Measurements from ENCODE around the gene C1orf185. TPM values are rescaled to one million over a fixed set of nuclear protein-coding genes. Genes with fewer than 3 reads are reported as not detected.
A peak's percentile ranks its signal among the peaks of the same experiment; 100 is the strongest.
"Not testable (repeated sequence)": the region's sequence is repeated elsewhere in the genome, so short reads cannot be mapped to it uniquely, and the experiment has no call there.

The C1orf185 gene
- total RNA-seq, 1 donor, result not detected

DNA sequence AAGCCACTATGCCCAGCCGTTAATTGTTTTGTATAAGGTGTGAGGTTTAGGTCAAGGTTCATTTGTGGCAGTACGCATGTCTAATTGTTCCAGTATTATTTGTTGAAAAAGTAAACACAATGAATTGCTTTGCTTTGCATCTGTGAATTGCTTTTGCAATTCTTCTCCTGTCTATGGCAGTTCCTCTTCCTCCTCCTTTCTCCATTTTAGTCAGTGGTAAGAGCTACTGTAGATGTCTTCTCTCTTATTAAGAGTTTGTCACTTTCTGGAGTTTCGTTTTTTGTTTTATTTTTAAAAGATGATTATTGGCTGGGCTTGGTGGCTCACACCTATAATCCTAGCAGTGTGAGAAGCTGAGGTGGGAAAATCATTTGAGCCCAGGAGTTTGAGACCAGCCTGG, 29.2 kb downstream of the C1orf185 start:
- Histone ChIP-seq H3K4me3 (ENCODE audit: insufficient read depth, low read length) (no peak overlapping the region), H3K27ac (ENCODE audit: low read depth, low read length) (no peak overlapping the region), H3K4me2 (ENCODE audit: insufficient read depth, low read length) (no peak overlapping the region), H3K36me3 (ENCODE audit: insufficient read depth, low read length) (no peaks in the 10 kb centered on the region), H3K79me2 (ENCODE audit: insufficient read depth, low read length) (no peaks in the 10 kb centered on the region), H3K9me3 (ENCODE audit: low read depth, low read length) (no peaks in the 10 kb centered on the region), H3K4me1 (ENCODE audit: insufficient read depth, low read length) (no peaks in the 10 kb centered on the region), H4K20me1 (ENCODE audit: insufficient read depth, low read length) (no peaks in the 10 kb centered on the region), H3K27me3 (ENCODE audit: insufficient read depth, low read length) (no peaks in the 10 kb centered on the region), H2AFZ (ENCODE audit: low read length) (no peak overlapping the region)
- TF ChIP-seq, protein P1, sequence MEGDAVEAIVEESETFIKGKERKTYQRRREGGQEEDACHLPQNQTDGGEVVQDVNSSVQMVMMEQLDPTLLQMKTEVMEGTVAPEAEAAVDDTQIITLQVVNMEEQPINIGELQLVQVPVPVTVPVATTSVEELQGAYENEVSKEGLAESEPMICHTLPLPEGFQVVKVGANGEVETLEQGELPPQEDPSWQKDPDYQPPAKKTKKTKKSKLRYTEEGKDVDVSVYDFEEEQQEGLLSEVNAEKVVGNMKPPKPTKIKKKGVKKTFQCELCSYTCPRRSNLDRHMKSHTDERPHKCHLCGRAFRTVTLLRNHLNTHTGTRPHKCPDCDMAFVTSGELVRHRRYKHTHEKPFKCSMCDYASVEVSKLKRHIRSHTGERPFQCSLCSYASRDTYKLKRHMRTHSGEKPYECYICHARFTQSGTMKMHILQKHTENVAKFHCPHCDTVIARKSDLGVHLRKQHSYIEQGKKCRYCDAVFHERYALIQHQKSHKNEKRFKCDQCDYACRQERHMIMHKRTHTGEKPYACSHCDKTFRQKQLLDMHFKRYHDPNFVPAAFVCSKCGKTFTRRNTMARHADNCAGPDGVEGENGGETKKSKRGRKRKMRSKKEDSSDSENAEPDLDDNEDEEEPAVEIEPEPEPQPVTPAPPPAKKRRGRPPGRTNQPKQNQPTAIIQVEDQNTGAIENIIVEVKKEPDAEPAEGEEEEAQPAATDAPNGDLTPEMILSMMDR (IDR thresholded peaks at IDR 0.05; ENCODE audit: extremely low read depth, low read depth, low read length), result no peak
- DNase-seq (ENCODE audit: insufficient read length, low spot score, missing footprints), result no peak

DNA sequence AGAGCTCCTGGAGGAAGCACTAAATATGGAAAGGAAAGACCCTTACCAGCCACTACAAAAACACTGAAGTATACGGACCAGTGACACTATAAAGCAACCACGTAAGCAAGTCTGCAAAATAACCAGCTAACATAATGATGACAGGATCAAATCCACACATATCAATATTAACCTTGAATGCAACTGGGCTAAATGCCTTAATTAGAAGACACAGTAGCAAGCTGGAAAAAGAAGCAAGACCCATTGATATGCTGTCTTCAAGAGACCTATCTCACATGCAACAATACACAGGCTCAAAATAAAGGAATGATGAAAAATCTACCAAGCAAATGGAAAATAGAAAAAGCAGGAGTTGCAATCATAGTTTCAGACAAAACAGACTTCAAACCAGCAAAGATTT, 31.0 kb downstream of the C1orf185 start:
- Histone ChIP-seq H4K20me1 (ENCODE audit: insufficient read depth, low read length) (no peaks in the 10 kb centered on the region), H3K4me1 (ENCODE audit: insufficient read depth, low read length) (no peaks in the 10 kb centered on the region), H3K9me3 (ENCODE audit: low read depth, low read length) (no peaks in the 10 kb centered on the region), H3K4me3 (ENCODE audit: insufficient read depth, low read length) (no peak overlapping the region), H3K36me3 (ENCODE audit: insufficient read depth, low read length) (no peaks in the 10 kb centered on the region), H3K27ac (ENCODE audit: low read depth, low read length) (no peak overlapping the region), H2AFZ (ENCODE audit: low read length) (no peak overlapping the region), H3K27me3 (ENCODE audit: insufficient read depth, low read length) (no peaks in the 10 kb centered on the region), H3K79me2 (ENCODE audit: insufficient read depth, low read length) (no peaks in the 10 kb centered on the region), H3K4me2 (ENCODE audit: insufficient read depth, low read length) (no peak overlapping the region)
- no peak for DNase-seq (ENCODE audit: insufficient read length, low spot score, missing footprints)
- TF ChIP-seq, protein P1 (IDR thresholded peaks at IDR 0.05; ENCODE audit: extremely low read depth, low read depth, low read length), result no peak

DNA sequence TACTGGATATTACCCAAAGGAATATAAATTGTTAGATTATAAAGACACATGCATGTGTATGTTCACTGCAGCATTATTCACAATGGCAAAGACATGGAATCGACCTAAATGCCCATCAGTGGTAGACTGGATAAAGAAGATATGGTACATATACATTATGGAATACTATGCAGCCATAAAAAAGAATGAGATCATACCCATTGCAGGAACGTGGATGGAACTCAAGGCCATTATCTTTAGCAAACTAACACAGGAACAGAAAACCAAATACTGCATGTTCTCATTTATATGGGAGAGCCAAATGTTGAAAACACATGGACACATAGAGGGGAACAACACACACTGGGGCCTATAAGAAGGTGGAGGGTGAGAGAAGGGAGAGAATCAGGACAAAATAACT, 35.7 kb downstream of the C1orf185 start:
- not testable (repeated sequence) for DNase-seq (ENCODE audit: insufficient read length, low spot score, missing footprints); H3K27ac ChIP-seq (ENCODE audit: low read depth, low read length); H3K9me3 ChIP-seq (ENCODE audit: low read depth, low read length); H3K4me2 ChIP-seq (ENCODE audit: insufficient read depth, low read length); H4K20me1 ChIP-seq (ENCODE audit: insufficient read depth, low read length); H3K4me3 ChIP-seq (ENCODE audit: insufficient read depth, low read length); H2AFZ ChIP-seq (ENCODE audit: low read length); H3K27me3 ChIP-seq (ENCODE audit: insufficient read depth, low read length); H3K36me3 ChIP-seq (ENCODE audit: insufficient read depth, low read length); H3K79me2 ChIP-seq (ENCODE audit: insufficient read depth, low read length); H3K4me1 ChIP-seq (ENCODE audit: insufficient read depth, low read length)

DNA sequence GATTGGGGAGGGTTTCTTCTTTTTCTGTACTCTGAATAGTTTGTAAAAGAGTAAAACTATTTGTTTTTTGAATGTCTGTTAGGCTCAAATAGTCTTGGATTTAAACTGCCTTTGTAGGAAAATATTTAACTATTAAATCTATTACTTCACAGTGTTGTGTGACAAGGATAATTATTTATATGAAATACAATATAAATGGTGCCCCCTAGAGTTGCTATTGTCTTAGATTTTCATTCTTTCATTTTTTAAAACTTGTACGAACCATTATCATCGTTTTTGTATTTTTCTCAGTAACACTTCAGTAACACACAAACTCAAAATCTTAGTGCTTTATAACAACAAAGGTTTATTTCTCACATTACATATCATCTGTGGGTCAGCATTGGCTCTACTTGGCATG, 37.4 kb downstream of the C1orf185 start:
- no peak overlapping the region for H3K4me3 ChIP-seq (ENCODE audit: insufficient read depth, low read length)
- H3K27ac ChIP-seq (ENCODE audit: low read depth, low read length), result no peak overlapping the region
- no peaks in the 10 kb centered on the region for H4K20me1 ChIP-seq (ENCODE audit: insufficient read depth, low read length)
- H3K4me1 ChIP-seq (ENCODE audit: insufficient read depth, low read length), result no peaks in the 10 kb centered on the region
- no peaks in the 10 kb centered on the region for H3K36me3 ChIP-seq (ENCODE audit: insufficient read depth, low read length)
- DNase-seq (ENCODE audit: insufficient read length, low spot score, missing footprints), result no peak
- H3K9me3 ChIP-seq (ENCODE audit: low read depth, low read length), result no peaks in the 10 kb centered on the region
- H3K27me3 ChIP-seq (ENCODE audit: insufficient read depth, low read length), result peaks cover 8% of the 10 kb centered on the region
- TF ChIP-seq, protein P1 (IDR thresholded peaks at IDR 0.05; ENCODE audit: extremely low read depth, low read depth, low read length), result peak; percentile 42
- H2AFZ ChIP-seq (ENCODE audit: low read length), result no peak overlapping the region
- H3K79me2 ChIP-seq (ENCODE audit: insufficient read depth, low read length), result no peaks in the 10 kb centered on the region
- H3K4me2 ChIP-seq (ENCODE audit: insufficient read depth, low read length), result peak overlapping the region; percentile 43

All from osteoblast (primary cell).